Measurements from ENCODE around the gene C13orf42. TPM values are rescaled to one million over a fixed set of nuclear protein-coding genes. Genes with fewer than 3 reads are reported as not detected.

Gene C13orf42
- polyA plus RNA-seq, 10 donors, result 0.10 to 0.26 (median 0.10) TPM; not detected in 7

DNA sequence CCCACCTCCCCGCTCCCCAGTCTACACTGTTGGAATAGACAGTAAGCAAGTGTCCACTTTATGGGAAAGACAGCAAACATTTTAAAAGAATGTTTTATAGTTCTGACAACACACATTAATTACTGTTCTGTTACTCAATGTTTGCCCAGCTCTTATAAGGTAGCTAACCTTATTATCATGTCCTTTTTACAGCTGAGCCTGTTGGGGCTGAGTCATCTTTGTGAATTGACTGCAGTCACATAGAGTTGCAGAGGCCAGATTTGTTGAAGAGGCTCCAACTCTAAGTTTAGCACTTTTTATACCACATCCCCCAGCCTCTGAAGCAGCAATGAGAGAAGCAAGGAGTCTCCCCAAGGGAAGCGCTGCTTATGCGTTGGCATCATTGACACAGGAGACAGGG is 76.2 kb downstream of the C13orf42 start:
- DNase-seq, result no peak

DNA sequence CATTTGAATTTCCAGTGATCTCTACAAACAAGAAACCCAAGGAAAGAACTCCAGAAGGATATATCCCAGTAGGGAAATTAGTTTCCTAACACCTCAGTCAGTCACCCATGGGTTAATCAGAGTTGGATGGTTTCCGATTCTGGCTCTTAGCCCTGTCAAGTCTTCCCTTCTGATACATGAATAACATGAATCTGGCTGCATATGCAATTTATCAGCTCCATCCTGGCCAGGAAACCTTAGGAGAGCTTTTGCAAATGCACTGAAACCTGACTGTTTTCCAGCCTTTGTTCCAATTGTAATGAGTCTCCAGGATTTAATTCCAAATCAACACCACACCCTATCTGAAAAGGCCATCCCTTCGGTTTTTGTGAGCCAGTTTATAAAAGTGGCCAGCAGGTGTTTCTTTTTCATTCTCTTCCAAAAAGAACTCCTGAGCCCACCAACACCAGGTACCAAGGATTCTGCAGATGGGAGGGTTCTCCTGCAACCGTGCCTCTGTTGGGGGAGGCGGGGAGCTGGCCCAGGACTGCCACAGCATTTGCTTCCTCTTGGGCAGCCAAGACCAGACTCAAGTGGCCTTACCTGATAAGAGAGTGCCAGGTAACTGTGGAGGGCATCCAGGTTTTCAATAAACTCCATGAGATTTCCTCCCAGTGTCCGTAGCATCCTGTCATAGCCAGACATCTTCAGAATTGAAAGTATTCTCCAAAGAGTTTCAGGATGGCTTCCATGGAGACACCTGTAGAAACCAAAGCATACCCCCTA is 77.5 kb downstream of the C13orf42 start:
- peak; percentile 13 to 56 (median 52) for DNase-seq

DNA sequence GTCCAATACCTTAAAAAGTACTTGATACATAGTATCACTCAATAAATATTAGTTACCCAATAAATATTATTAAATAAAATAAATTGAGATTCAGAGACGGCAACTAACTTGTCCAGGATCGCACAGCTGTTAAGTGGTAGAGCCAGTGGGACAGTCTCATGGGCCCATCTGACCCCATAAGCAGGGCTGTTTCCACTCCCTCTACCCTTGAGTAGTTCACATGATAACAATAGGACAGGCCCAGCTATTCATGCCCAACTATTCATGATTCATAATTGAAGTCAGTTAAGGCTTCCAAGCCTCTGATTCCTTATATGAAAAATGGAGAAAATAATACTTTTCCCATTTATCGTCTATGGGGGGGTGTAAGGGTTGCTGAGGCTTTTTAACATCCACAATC is 78.2 kb downstream of the C13orf42 start:
- DNase-seq, result peak in 1 of 3 donors; percentile 15

Other genes with a start within 250 kb of the C13orf42 start
- 10 to 100 TPM; 27.9 to 52.0 (median 36.5) TPM for gene RNASEH2B, start 201.5 kb downstream of the C13orf42 start, polyA plus RNA-seq (ENCODE audit: insufficient read length in 10 of 10)
- 1 to 10 TPM; 1.3 to 3.3 (median 1.7) TPM for gene FAM124A, start 111.1 kb upstream of the C13orf42 start, polyA plus RNA-seq (ENCODE audit: insufficient read length in 10 of 10)
- under 1 TPM in 8 of 10 donors, not detected in 2; 0.11 to 0.71 (median 0.18) TPM for gene SERPINE3, start 228.4 kb upstream of the C13orf42 start, polyA plus RNA-seq (ENCODE audit: insufficient read length in 10 of 10)

Measured in muscle of back (tissue), 11 donors.